ENCODE results near the gene CD164L2. TPM values are rescaled to one million over a fixed set of nuclear protein-coding genes. Genes with fewer than 3 reads are reported as not detected.

The CD164L2 gene
- total RNA-seq = not detected in 2 replicates

GRCh38 chr1:27383039-27383605 lies at the start of gene CD164L2:
CD164L2 (minus strand) TSS chr1:27383333; CDS start chr1:27383239, 94 bp downstream.

DNA sequence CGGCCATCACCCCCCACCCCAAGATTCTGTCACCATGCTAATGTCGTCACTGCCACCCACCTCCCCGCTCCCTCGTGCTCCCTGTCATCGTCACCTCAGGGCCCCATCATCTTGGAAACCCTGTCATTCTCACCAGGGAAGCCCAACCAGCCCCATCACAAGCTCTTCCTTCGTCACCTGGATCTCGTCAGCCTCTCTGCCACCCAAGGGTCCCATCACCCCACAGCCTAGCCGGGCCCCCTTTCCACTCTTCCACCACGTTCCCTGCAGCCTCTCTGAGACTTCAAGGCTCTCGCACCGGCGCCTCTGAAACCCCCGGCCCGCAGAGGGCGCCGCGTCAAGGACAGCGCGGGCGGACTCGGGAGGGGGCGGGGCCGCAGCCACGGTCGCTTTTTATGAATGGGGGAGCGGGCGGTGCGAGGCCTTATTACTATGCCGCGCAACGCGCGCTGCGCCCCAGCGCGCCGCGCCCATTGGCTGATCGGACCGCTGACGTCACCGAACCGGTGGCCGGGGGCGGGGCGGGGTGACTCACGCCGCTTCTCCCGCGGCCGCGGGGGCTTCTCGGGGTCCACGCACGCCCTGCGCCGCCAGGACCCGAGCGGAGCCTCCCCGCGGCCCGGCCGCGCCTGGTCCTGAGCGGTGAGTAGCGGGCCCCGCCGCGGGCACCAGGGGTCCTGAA lies 9.1 kb upstream of the CD164L2 start, which contains the start of gene GPR3:
GPR3 (plus strand) TSS at position 527 of the 682 bp plus-strand sequence. CDS start 1,177 bp downstream, outside the sequence.

DNA sequence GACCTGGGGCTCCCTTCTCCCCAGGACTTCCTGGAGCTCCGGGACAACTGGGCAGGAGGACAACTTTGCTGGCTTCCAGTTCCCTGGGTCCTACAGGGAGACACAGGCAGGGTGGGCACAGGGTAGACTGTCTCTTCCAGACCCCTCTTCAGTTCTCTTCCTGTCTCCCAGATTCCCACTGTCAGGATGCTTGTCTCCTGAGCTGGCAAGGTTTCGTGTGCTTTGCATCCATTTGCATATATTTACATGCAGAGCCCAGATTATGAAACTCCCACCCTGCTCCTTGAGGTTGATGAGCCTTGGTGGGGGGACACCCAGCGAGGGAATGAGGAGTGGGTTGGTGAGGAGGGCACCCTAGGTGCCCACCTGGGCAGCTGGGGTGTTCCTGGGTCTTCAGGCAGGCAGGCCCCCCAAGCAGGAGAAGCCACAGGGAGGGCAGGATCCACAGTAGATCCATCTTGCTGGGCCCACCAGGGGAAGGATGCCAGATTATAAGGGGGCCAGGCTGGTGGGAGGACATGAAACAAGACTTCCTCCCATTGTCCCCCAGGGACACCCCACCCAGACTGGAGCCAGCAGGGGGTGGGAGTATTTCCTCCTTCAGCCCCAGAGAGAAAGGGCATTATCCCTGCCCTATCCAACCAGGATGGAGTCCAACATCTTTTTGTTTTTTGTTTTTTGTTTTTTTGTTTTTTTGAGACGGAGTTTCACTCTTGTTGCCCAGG lies 8.6 kb downstream of the CD164L2 start, which contains the start of gene FCN3:
FCN3 (minus strand) TSS at position 463 of the 725 bp plus-strand sequence; CDS start at position 457, 6 bp downstream.

GRCh38 chr1:27366411-27367159 lies 16.5 kb downstream of the CD164L2 start, which contains the start of gene MAP3K6:
MAP3K6 (minus strand) TSS chr1:27366961; CDS start chr1:27366597, 364 bp downstream.

GRCh38 chr1:27341525-27342252 lies 41.4 kb downstream of the CD164L2 start, which contains the start of gene SYTL1:
SYTL1 (plus strand) TSS chr1:27342022; CDS start chr1:27345335, 3,313 bp downstream.

Other genes with a start within 250 kb of the CD164L2 start
- 9.2 and 27.8 TPM in 2 replicates for gene SLC9A1, start 228.2 kb downstream of the CD164L2 start, total RNA-seq
- gene WDTC1, start 148.7 kb downstream of the CD164L2 start, total RNA-seq = 21.1 and 35.8 TPM in 2 replicates
- 15.7 and 20.8 TPM in 2 replicates for gene TMEM222, start 61.2 kb downstream of the CD164L2 start, total RNA-seq
- gene SYTL1, start 41.3 kb downstream of the CD164L2 start, total RNA-seq = 0.23 and 0.59 TPM in 2 replicates
- 11.3 and 18.7 TPM in 2 replicates for gene MAP3K6, start 16.4 kb downstream of the CD164L2 start, total RNA-seq
- gene FCN3, start 8.5 kb downstream of the CD164L2 start, total RNA-seq = not detected in 2 replicates
- gene GPR3, start 9.3 kb upstream of the CD164L2 start, total RNA-seq = 0.89 and 1.1 TPM in 2 replicates
- gene WASF2, start 106.8 kb upstream of the CD164L2 start, total RNA-seq = 12.5 and 36.5 TPM in 2 replicates
- 8.0 and 15.5 TPM in 2 replicates for gene AHDC1, start 220.8 kb upstream of the CD164L2 start, total RNA-seq